Measurements from ENCODE around the gene MAP6.

The MAP6 gene

GRCh38 chr11:75571625-75572024 is 97.2 kb downstream of the MAP6 start:
- in situ Hi-C loops (cut with MboI; ENCODE audit: low sequenced_read_pairs): no loop called here

- in situ Hi-C loops (cut with MboI; ENCODE audit: low sequenced_read_pairs): no loop called here
Observed at GRCh38 chr11:75570559-75571139, 98.2 kb downstream of the MAP6 start.

- in situ Hi-C loops (cut with MboI; ENCODE audit: low sequenced_read_pairs): no loop called here
Observed at GRCh38 chr11:75568616-75569219, 100.1 kb downstream of the MAP6 start.

GRCh38 chr11:75567971-75568370 is 100.9 kb downstream of the MAP6 start:
- in situ Hi-C loops (cut with MboI; ENCODE audit: low sequenced_read_pairs): no loop called here

- in situ Hi-C loops (cut with MboI; ENCODE audit: low sequenced_read_pairs): no loop called here
Observed at GRCh38 chr11:75566763-75567279, 102.0 kb downstream of the MAP6 start.

GRCh38 chr11:75565916-75566762 is 102.7 kb downstream of the MAP6 start:
- in situ Hi-C loops (cut with MboI; ENCODE audit: low sequenced_read_pairs): no loop called here

GRCh38 chr11:75565221-75565814 is 103.5 kb downstream of the MAP6 start:
- in situ Hi-C loops (cut with MboI; ENCODE audit: low sequenced_read_pairs): no loop called here

- in situ Hi-C loops (cut with MboI; ENCODE audit: low sequenced_read_pairs): no loop called here
Observed at GRCh38 chr11:75563978-75564552, 104.8 kb downstream of the MAP6 start.

GRCh38 chr11:75563501-75563977 is 105.3 kb downstream of the MAP6 start:
- in situ Hi-C loops (cut with MboI; ENCODE audit: low sequenced_read_pairs): no loop called here

GRCh38 chr11:75562836-75563484 is 105.9 kb downstream of the MAP6 start:
- in situ Hi-C loops (cut with MboI; ENCODE audit: low sequenced_read_pairs): no loop called here

GRCh38 chr11:75562048-75562835 is 106.6 kb downstream of the MAP6 start, which contains the start of gene SERPINH1:
TSS of gene SERPINH1 (plus strand) at chr11:75562253. CDS start at chr11:75566350, 4,097 bp downstream.
- in situ Hi-C loops (cut with MboI; ENCODE audit: low sequenced_read_pairs): no loop called here

- in situ Hi-C loops (cut with MboI; ENCODE audit: low sequenced_read_pairs): no loop called here
Observed at GRCh38 chr11:75561426-75562047, 107.3 kb downstream of the MAP6 start.

- in situ Hi-C loops (cut with MboI; ENCODE audit: low sequenced_read_pairs): no loop called here
Observed at GRCh38 chr11:75560644-75561043, 108.2 kb downstream of the MAP6 start.

GRCh38 chr11:75558939-75559843 is 109.6 kb downstream of the MAP6 start:
- in situ Hi-C loops (cut with MboI; ENCODE audit: low sequenced_read_pairs): no loop called here

- in situ Hi-C loops (cut with MboI; ENCODE audit: low sequenced_read_pairs): no loop called here
Observed at GRCh38 chr11:75557666-75558494, 111.0 kb downstream of the MAP6 start.

GRCh38 chr11:75556275-75556674 is 112.6 kb downstream of the MAP6 start:
- in situ Hi-C loops (cut with MboI; ENCODE audit: low sequenced_read_pairs): no loop called here
